SH-SY5Y (cell line): Measurements from ENCODE around the gene CCR7.

Experiments
- GATA2 ChIP-seq: IDR thresholded peaks from 2 replicates; pipeline ENCODE4 v1.6.1; 2011; ENCODE audit warnings: mild to moderate bottlenecking, low read depth, low read length
- GATA3 ChIP-seq: IDR thresholded peaks from 2 replicates; pipeline ENCODE4 v1.6.1; 2011; ENCODE audit warnings: low read depth, mild to moderate bottlenecking, low read length, moderate library complexity

- peak; percentile 97 for TF ChIP-seq GATA2
- no peak; the same call in 1 of the 2 replicates for TF ChIP-seq GATA3
Measured at GRCh38 chr17:40556884-40557414, 8.3 kb downstream of the CCR7 start.
